Midbrain (tissue), 1 donor: Measurements from ENCODE around the gene JMJD1C.
"Not testable (repeated sequence)": the region's sequence is repeated elsewhere in the genome, so short reads cannot be mapped to it uniquely, and the experiment has no call there.

Experiments used
- DNase-seq: peaks from one replicate; lab custom pipeline; 2025; lab: John Stamatoyannopoulos, UW

JMJD1C gene

GRCh38 chr10:63465293-63466143 is at the start of gene JMJD1C:
TSS of gene JMJD1C (minus strand) at chr10:63465977. CDS start at chr10:63465662, 315 bp downstream.
- peak; percentile 82 for DNase-seq

- no peak for DNase-seq
Observed at GRCh38 chr10:63515002-63515763, 49.4 kb upstream of the JMJD1C start.

GRCh38 chr10:63506554-63506953 is 40.8 kb upstream of the JMJD1C start:
- DNase-seq, result no peak

GRCh38 chr10:63505562-63505961 is 39.8 kb upstream of the JMJD1C start:
- DNase-seq, result no peak

GRCh38 chr10:63504145-63504881 is 38.5 kb upstream of the JMJD1C start:
- no peak for DNase-seq

- DNase-seq, result no peak
Observed at GRCh38 chr10:63503395-63503794, 37.6 kb upstream of the JMJD1C start.

- DNase-seq, result no peak
Observed at GRCh38 chr10:63502832-63503231, 37.1 kb upstream of the JMJD1C start.

GRCh38 chr10:63501954-63502353 is 36.2 kb upstream of the JMJD1C start:
- no peak for DNase-seq

- DNase-seq, result not testable (repeated sequence)
Observed at GRCh38 chr10:63500551-63500950, 34.8 kb upstream of the JMJD1C start.

- DNase-seq, result no peak
Observed at GRCh38 chr10:63498665-63499064, 32.9 kb upstream of the JMJD1C start.

- no peak for DNase-seq
Observed at GRCh38 chr10:63497321-63497720, 31.5 kb upstream of the JMJD1C start.

- no peak for DNase-seq
Observed at GRCh38 chr10:63496561-63496960, 30.8 kb upstream of the JMJD1C start.

GRCh38 chr10:63494951-63495350 is 29.2 kb upstream of the JMJD1C start:
- DNase-seq, result no peak

- no peak for DNase-seq
Observed at GRCh38 chr10:63493004-63493403, 27.2 kb upstream of the JMJD1C start.

GRCh38 chr10:63492317-63492690 is 26.5 kb upstream of the JMJD1C start:
- not testable (repeated sequence) for DNase-seq

GRCh38 chr10:63491588-63492316 is 26.0 kb upstream of the JMJD1C start:
- peak; percentile 17 for DNase-seq

GRCh38 chr10:63489838-63490237 is 24.1 kb upstream of the JMJD1C start:
- DNase-seq, result no peak

GRCh38 chr10:63487990-63488389 is 22.2 kb upstream of the JMJD1C start:
- DNase-seq, result no peak

GRCh38 chr10:63483983-63484382 is 18.2 kb upstream of the JMJD1C start:
- no peak for DNase-seq

- DNase-seq, result no peak
Observed at GRCh38 chr10:63481815-63482421, 16.1 kb upstream of the JMJD1C start.

- no peak for DNase-seq
Observed at GRCh38 chr10:63480237-63480636, 14.5 kb upstream of the JMJD1C start.
